ENCODE data around the gene BTNL8. TPM values are rescaled to one million over a fixed set of nuclear protein-coding genes. Genes with fewer than 3 reads are reported as not detected.

Gene BTNL8
- total RNA-seq, 2 experiments from 2014 or later = not detected

GRCh38 chr5:180988592-180988991, 89.6 kb downstream of the BTNL8 start, which contains the start of gene BTNL3:
TSS of gene BTNL3 (plus strand) at chr5:180988846. CDS start at chr5:180989029, 183 bp downstream.
- TF ChIP-seq, protein P1, sequence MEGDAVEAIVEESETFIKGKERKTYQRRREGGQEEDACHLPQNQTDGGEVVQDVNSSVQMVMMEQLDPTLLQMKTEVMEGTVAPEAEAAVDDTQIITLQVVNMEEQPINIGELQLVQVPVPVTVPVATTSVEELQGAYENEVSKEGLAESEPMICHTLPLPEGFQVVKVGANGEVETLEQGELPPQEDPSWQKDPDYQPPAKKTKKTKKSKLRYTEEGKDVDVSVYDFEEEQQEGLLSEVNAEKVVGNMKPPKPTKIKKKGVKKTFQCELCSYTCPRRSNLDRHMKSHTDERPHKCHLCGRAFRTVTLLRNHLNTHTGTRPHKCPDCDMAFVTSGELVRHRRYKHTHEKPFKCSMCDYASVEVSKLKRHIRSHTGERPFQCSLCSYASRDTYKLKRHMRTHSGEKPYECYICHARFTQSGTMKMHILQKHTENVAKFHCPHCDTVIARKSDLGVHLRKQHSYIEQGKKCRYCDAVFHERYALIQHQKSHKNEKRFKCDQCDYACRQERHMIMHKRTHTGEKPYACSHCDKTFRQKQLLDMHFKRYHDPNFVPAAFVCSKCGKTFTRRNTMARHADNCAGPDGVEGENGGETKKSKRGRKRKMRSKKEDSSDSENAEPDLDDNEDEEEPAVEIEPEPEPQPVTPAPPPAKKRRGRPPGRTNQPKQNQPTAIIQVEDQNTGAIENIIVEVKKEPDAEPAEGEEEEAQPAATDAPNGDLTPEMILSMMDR (IDR thresholded peaks at IDR 0.05) = no peak
- POLR2A ChIA-PET = no interaction called here

DNA sequence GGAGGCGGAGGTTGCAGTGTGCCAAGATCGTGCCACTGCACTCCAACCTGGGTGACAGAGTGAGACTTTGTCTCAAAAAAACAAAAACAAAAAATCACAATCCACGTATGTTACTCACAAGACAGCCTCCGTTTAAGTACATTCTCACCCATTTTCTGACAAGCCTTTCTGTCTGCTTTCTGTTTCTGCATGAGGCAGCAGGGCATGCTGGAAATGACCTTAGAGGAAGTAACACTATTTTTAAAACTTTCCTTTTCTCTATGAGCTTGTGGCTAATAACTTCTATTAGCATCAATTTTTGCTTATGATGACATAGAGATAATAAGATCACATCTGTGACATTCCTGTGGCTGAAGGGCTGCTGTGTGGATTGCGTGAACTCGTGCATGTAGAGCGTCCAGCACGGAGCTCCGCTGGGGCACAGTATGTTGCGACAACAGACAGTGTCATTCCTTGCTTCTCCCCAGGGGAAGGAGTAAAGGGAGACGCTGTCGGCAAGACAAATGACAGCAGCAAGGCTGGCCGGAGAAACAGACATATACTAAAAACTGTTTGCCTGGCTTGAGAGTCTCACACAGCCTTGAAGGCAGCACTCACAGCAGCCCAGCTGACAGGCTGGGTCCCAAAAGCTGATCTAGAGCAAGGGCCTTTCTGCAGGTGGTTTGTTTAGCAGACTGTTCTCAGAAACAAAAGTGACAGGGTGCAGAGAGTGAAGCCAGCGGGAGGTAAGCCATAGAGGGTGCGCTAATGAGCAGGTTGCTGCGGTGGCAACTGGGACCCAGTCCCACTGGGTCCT, 91.3 kb downstream of the BTNL8 start:
- H3K4me3 Mint-ChIP-seq = no peak overlapping the region
- CTCF ChIA-PET = no interaction called here

More at GRCh38 chr5:180988592-180988991, 89.6 kb downstream of the BTNL8 start, which contains the start of gene BTNL3:
- no peak within 1 kb of the TSS for H3K27ac Mint-ChIP-seq
- peaks cover 57% of the 10 kb centered on the region for H3K27me3 Mint-ChIP-seq
- intact Hi-C loops (cut with DNase I, micrococcal nuclease) = no loop called here
- ATAC-seq (ENCODE audit: poor library complexity) (no peak), DNase-seq (no peak)
- no peak within 1 kb of the TSS for H3K4me3 Mint-ChIP-seq
- Histone ChIP-seq H3K27me3 (ENCODE audit: control insufficient read depth in 1 of 2, insufficient read depth in 2 of 2, low read length in 2 of 2) (peaks cover 0 to 4% of the 10 kb centered on the region in 2 experiments), H3K9me3 (ENCODE audit: control insufficient read depth in 1 of 2, insufficient read depth in 1 of 2, low read length in 2 of 2) (no peaks in the 10 kb centered on the region), H3K4me1 (ENCODE audit: insufficient read depth, low read length) (no peaks in the 10 kb centered on the region), H3K4me3 (ENCODE audit: low read length) (no peak within 1 kb of the TSS), H3K36me3 (ENCODE audit: insufficient read depth, low read length) (no peaks in the 10 kb centered on the region), H3K27ac (ENCODE audit: low read depth in 1 of 2, low read length in 2 of 2) (no peak within 1 kb of the TSS)
- H3K9me3 Mint-ChIP-seq = no peaks in the 10 kb centered on the region
- no peaks in the 10 kb centered on the region for H3K4me1 Mint-ChIP-seq (ENCODE audit: low read depth)
- CTCF ChIA-PET = no interaction called here
- no peaks in the 10 kb centered on the region for H3K36me3 Mint-ChIP-seq (ENCODE audit: low read depth)

DNA sequence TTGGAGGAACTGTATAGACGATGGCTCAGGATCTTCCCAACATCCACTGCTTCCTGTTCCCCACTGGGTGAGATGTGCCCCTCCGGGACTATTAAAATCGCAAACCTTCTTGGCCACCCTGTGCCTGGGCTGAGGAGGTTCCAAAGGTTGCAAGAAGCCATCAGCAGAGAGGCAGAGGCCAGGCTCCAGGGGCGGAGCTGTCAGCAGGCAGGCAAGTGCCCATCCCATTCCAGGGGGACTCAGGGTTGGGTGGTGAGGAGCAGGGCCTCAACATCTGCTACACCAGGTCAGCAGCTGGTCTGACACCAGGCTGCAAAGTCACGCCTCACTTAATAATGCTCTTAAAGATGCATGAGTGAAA, 91.9 kb downstream of the BTNL8 start:
- H3K4me1 Mint-ChIP-seq (ENCODE audit: low read depth) = no peaks in the 10 kb centered on the region
- no peak overlapping the region for H3K4me3 Mint-ChIP-seq

More for the DNA sequence above, 91.3 kb downstream of the BTNL8 start:
- DNase-seq = no peak
- peaks cover 46% of the 10 kb centered on the region for H3K27me3 Mint-ChIP-seq
- H3K36me3 Mint-ChIP-seq (ENCODE audit: low read depth) = no peaks in the 10 kb centered on the region
- no peaks in the 10 kb centered on the region for H3K4me1 ChIP-seq (ENCODE audit: insufficient read depth, low read length)
- no peak for ATAC-seq (ENCODE audit: poor library complexity)
- no peaks in the 10 kb centered on the region for H3K36me3 ChIP-seq (ENCODE audit: insufficient read depth, low read length)
- H3K27ac ChIP-seq (ENCODE audit: low read depth in 1 of 2, low read length in 2 of 2) = no peak overlapping the region
- peaks cover 0 to 6% of the 10 kb centered on the region in 2 experiments for H3K27me3 ChIP-seq (ENCODE audit: control insufficient read depth in 1 of 2, insufficient read depth in 2 of 2, low read length in 2 of 2)
- no peak overlapping the region for H3K27ac Mint-ChIP-seq
- H3K4me3 ChIP-seq (ENCODE audit: low read length) = no peak overlapping the region
- peaks cover 5% of the 10 kb centered on the region for H3K9me3 Mint-ChIP-seq
- no peaks in the 10 kb centered on the region for H3K4me1 Mint-ChIP-seq (ENCODE audit: low read depth)
- TF ChIP-seq, protein P1 (IDR thresholded peaks at IDR 0.05) = no peak
- POLR2A ChIA-PET = no interaction called here
- peaks cover 0 to 6% of the 10 kb centered on the region in 2 experiments for H3K9me3 ChIP-seq (ENCODE audit: control insufficient read depth in 1 of 2, insufficient read depth in 1 of 2, low read length in 2 of 2)
- intact Hi-C loops (cut with DNase I, micrococcal nuclease) = no loop called here

More for the DNA sequence above, 91.9 kb downstream of the BTNL8 start:
- Histone ChIP-seq H3K4me3 (ENCODE audit: low read length) (no peak overlapping the region), H3K27ac (ENCODE audit: low read depth in 1 of 2, low read length in 2 of 2) (no peak overlapping the region), H3K4me1 (ENCODE audit: insufficient read depth, low read length) (no peaks in the 10 kb centered on the region), H3K9me3 (ENCODE audit: control insufficient read depth in 1 of 2, insufficient read depth in 1 of 2, low read length in 2 of 2) (peaks cover 0 to 6% of the 10 kb centered on the region in 2 experiments), H3K36me3 (ENCODE audit: insufficient read depth, low read length) (no peaks in the 10 kb centered on the region), H3K27me3 (ENCODE audit: control insufficient read depth in 1 of 2, insufficient read depth in 2 of 2, low read length in 2 of 2) (peaks cover 0 to 10% of the 10 kb centered on the region in 2 experiments)
- POLR2A ChIA-PET = no interaction called here
- Mint-ChIP-seq H3K9me3 (peaks cover 5% of the 10 kb centered on the region), H3K27ac (no peak overlapping the region), H3K27me3 (peaks cover 41% of the 10 kb centered on the region), H3K36me3 (ENCODE audit: low read depth) (no peaks in the 10 kb centered on the region)
- ATAC-seq (ENCODE audit: poor library complexity) = no peak
- intact Hi-C loops (cut with DNase I, micrococcal nuclease) = no loop called here
- CTCF ChIA-PET = no interaction called here
- no peak for DNase-seq
- TF ChIP-seq, protein P1 (IDR thresholded peaks at IDR 0.05) = no peak

Other genes starting within 250 kb of the BTNL8 start
- gene FLT4, start 249.6 kb upstream of the BTNL8 start, total RNA-seq = 1 to 10 TPM; 2.3 to 2.5 TPM
- gene OR2Y1, start 159.1 kb upstream of the BTNL8 start, total RNA-seq = not detected
- 10 to 100 TPM; 49.0 to 60.2 TPM for gene MGAT1, start 96.4 kb upstream of the BTNL8 start, total RNA-seq
- 10 to 100 TPM; 22.6 to 24.9 TPM for gene ZFP62, start 37.9 kb upstream of the BTNL8 start, total RNA-seq
- gene BTNL3, start 89.7 kb downstream of the BTNL8 start, total RNA-seq = not detected
- not detected for gene BTNL9, start 141.1 kb downstream of the BTNL8 start, total RNA-seq
- not detected for gene OR2V1, start 232.0 kb downstream of the BTNL8 start, total RNA-seq
- not detected for gene OR2V2, start 248.4 kb downstream of the BTNL8 start, total RNA-seq